Measurements from ENCODE around the gene HAUS5. TPM values are rescaled to one million over a fixed set of nuclear protein-coding genes. Genes with fewer than 3 reads are reported as not detected.
"Not testable (repeated sequence)": the region's sequence is repeated elsewhere in the genome, so short reads cannot be mapped to it uniquely, and the experiment has no call there.

Gene HAUS5
- total and polyA plus RNA-seq, 2 experiments from 2014 or later = 4.9 to 12.6 TPM

DNA sequence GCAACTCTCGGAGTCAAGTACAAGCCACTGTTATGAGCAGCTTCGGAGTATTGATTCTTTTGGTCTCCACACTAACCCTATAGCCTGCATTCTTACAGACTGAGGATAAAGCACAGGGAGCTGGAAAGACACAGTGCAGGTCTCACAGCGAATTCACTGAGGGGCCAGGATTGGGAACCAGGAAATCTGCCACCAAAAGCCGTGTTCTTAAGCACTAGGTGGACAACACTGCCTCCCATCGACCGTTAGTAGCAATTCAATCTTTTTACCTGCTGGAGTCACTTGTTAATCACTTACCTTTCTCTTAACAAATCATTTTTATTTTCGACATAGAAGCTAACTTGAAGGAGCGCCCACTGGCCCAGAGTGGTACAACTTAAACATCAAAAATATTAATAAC, 20.3 kb upstream of the HAUS5 start:
- no peaks in the 10 kb centered on the region for H3K9me2 ChIP-seq (replicated peaks; ENCODE audit: insufficient read depth)
- no peaks in the 10 kb centered on the region for H4K20me1 ChIP-seq (ENCODE audit: insufficient read depth, poor library complexity, severe bottlenecking)
- 34% methylated on average over 8 of the region's 8 CpGs for WGBS (ENCODE audit: low lambda C conversion rate, missing lambda C conversion rate)
- H3K4me1 ChIP-seq (ENCODE audit: insufficient read depth) = no peaks in the 10 kb centered on the region
- H3K36me3 ChIP-seq (replicated peaks; ENCODE audit: insufficient read depth, low read depth) = no peaks in the 10 kb centered on the region
- H2AFZ ChIP-seq = no peak overlapping the region
- H3K27ac ChIP-seq = no peak overlapping the region
- H3K27me3 ChIP-seq = no peaks in the 10 kb centered on the region
- no peak overlapping the region for H3K4me2 ChIP-seq
- no peak overlapping the region for H3K4me3 ChIP-seq
- TF ChIP-seq, protein P1, sequence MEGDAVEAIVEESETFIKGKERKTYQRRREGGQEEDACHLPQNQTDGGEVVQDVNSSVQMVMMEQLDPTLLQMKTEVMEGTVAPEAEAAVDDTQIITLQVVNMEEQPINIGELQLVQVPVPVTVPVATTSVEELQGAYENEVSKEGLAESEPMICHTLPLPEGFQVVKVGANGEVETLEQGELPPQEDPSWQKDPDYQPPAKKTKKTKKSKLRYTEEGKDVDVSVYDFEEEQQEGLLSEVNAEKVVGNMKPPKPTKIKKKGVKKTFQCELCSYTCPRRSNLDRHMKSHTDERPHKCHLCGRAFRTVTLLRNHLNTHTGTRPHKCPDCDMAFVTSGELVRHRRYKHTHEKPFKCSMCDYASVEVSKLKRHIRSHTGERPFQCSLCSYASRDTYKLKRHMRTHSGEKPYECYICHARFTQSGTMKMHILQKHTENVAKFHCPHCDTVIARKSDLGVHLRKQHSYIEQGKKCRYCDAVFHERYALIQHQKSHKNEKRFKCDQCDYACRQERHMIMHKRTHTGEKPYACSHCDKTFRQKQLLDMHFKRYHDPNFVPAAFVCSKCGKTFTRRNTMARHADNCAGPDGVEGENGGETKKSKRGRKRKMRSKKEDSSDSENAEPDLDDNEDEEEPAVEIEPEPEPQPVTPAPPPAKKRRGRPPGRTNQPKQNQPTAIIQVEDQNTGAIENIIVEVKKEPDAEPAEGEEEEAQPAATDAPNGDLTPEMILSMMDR (IDR thresholded peaks at IDR 0.05; ENCODE audit: poor library complexity) = peak; percentile 67
- no peak for TF ChIP-seq EZH2phosphoT487 (IDR thresholded peaks at IDR 0.05; ENCODE audit: low read depth, severe bottlenecking, unreplicated experiment)
- peak; percentile 64 for DNase-seq (ENCODE audit: low spot score)
- H3K9me3 ChIP-seq (ENCODE audit: low read depth) = no peaks in the 10 kb centered on the region
- no peaks in the 10 kb centered on the region for H3K79me2 ChIP-seq

DNA sequence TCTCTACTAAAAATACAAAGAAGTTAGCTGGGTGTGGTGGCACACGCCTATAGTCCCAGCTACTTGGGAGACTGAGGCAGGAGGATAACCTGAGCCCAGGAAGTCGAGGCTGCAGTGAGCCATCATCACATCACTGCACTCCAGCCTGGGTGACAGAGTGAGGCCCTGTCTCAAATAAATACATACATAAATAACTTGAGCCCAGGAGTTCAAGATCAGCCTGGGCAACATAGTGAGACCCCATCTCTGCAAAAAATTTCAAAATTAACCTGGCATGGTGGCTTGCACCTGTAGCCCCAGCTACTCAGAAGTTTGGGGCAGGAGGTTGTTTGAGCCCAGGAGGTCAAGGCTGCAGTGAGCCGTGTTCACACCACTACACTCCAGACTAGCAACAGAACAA, 17.5 kb upstream of the HAUS5 start:
- H3K9me2 ChIP-seq (replicated peaks; ENCODE audit: insufficient read depth); H3K79me2 ChIP-seq; H3K4me1 ChIP-seq (ENCODE audit: insufficient read depth); H4K20me1 ChIP-seq (ENCODE audit: insufficient read depth, poor library complexity, severe bottlenecking); H3K4me2 ChIP-seq; H2AFZ ChIP-seq; H3K36me3 ChIP-seq (replicated peaks; ENCODE audit: insufficient read depth, low read depth); H3K4me3 ChIP-seq; H3K9me3 ChIP-seq (ENCODE audit: low read depth); H3K27me3 ChIP-seq; H3K27ac ChIP-seq; DNase-seq (ENCODE audit: low spot score): not testable (repeated sequence)
- 93% methylated on average over 3 of the region's 3 CpGs for WGBS (ENCODE audit: low lambda C conversion rate, missing lambda C conversion rate)

GRCh38 chr19:35595928-35596327, 16.6 kb upstream of the HAUS5 start:
- Histone ChIP-seq H3K9me3 (ENCODE audit: low read depth) (no peaks in the 10 kb centered on the region), H3K4me3 (no peak overlapping the region), H3K9me2 (replicated peaks; ENCODE audit: insufficient read depth) (no peaks in the 10 kb centered on the region), H3K4me2 (no peak overlapping the region), H3K27me3 (no peaks in the 10 kb centered on the region), H3K79me2 (no peaks in the 10 kb centered on the region), H4K20me1 (ENCODE audit: insufficient read depth, poor library complexity, severe bottlenecking) (no peaks in the 10 kb centered on the region), H2AFZ (no peak overlapping the region), H3K4me1 (ENCODE audit: insufficient read depth) (no peaks in the 10 kb centered on the region), H3K36me3 (replicated peaks; ENCODE audit: insufficient read depth, low read depth) (no peaks in the 10 kb centered on the region), H3K27ac (no peak overlapping the region)
- TF ChIP-seq EZH2 (IDR thresholded peaks at IDR 0.05; ENCODE audit: borderline replicate concordance) (no peak), EZH2phosphoT487 (IDR thresholded peaks at IDR 0.05; ENCODE audit: low read depth, severe bottlenecking, unreplicated experiment) (no peak)
- TF ChIP-seq, protein P1 (IDR thresholded peaks at IDR 0.05; ENCODE audit: poor library complexity) = no peak
- DNase-seq (ENCODE audit: low spot score) = no peak
- WGBS (ENCODE audit: low lambda C conversion rate, missing lambda C conversion rate) = 95% methylated on average over 1 of the region's 1 CpG

- no peaks in the 10 kb centered on the region for H3K4me1 ChIP-seq (ENCODE audit: insufficient read depth)
- 81% methylated on average over 4 of the region's 4 CpGs for WGBS (ENCODE audit: low lambda C conversion rate, missing lambda C conversion rate)
- H3K4me2 ChIP-seq = no peak overlapping the region
- no peaks in the 10 kb centered on the region for H3K27me3 ChIP-seq
- H3K4me3 ChIP-seq = no peak overlapping the region
- H2AFZ ChIP-seq = no peak overlapping the region
- H3K79me2 ChIP-seq = no peaks in the 10 kb centered on the region
- no peak for DNase-seq (ENCODE audit: low spot score)
- no peaks in the 10 kb centered on the region for H3K9me2 ChIP-seq (replicated peaks; ENCODE audit: insufficient read depth)
- no peaks in the 10 kb centered on the region for H4K20me1 ChIP-seq (ENCODE audit: insufficient read depth, poor library complexity, severe bottlenecking)
- H3K36me3 ChIP-seq (replicated peaks; ENCODE audit: insufficient read depth, low read depth) = no peaks in the 10 kb centered on the region
- no peaks in the 10 kb centered on the region for H3K9me3 ChIP-seq (ENCODE audit: low read depth)
- H3K27ac ChIP-seq = no peak overlapping the region
- TF ChIP-seq, protein P1 (IDR thresholded peaks at IDR 0.05; ENCODE audit: poor library complexity) = no peak
- no peak for TF ChIP-seq EZH2phosphoT487 (IDR thresholded peaks at IDR 0.05; ENCODE audit: low read depth, severe bottlenecking, unreplicated experiment)
- TF ChIP-seq EZH2 (IDR thresholded peaks at IDR 0.05; ENCODE audit: borderline replicate concordance) = no peak
Observed at GRCh38 chr19:35596366-35596999, 16.1 kb upstream of the HAUS5 start.
